ENCODE results near the gene SARDH. TPM values are rescaled to one million over a fixed set of nuclear protein-coding genes. Genes with fewer than 3 reads are reported as not detected.

SARDH gene
- total RNA-seq, 1 experiment from 2014 or later, result 5.3 TPM

- WGBS (ENCODE audit: extremely low coverage, insufficient read length, low lambda C conversion rate), result no CpG with 5 or more reads among the region's 1 CpG
- Mint-ChIP-seq H3K36me3 (ENCODE audit: insufficient read depth in 1 of 3, low read depth in 3 of 3) (peaks cover 35 to 66% (median 55%) of the 10 kb centered on the region in 3 experiments), H3K4me3 (no peak overlapping the region), H3K4me1 (no peaks in the 10 kb centered on the region), H3K27me3 (ENCODE audit: low read depth) (no peaks in the 10 kb centered on the region), H3K9me3 (peaks cover 10% of the 10 kb centered on the region in 2 experiments), H3K27ac (no peak overlapping the region)
- DNase-seq, result no peak
- Histone ChIP-seq H3K79me1 (ENCODE audit: insufficient read depth, low read depth, low read length, poor library complexity, severe bottlenecking) (no peaks in the 10 kb centered on the region), H4K5ac (ENCODE audit: insufficient read length, low read depth, low read length) (no peak overlapping the region), H2AK5ac (ENCODE audit: insufficient read length, low read length) (no peak overlapping the region), H3K27ac (ENCODE audit: insufficient read length, low read depth, low read length) (no peak overlapping the region), H4K8ac (replicated peaks; ENCODE audit: insufficient read length, low read depth, low read length) (no peak overlapping the region), H3K4me2 (ENCODE audit: insufficient read depth, insufficient read length, low read length) (no peak overlapping the region), H3K18ac (ENCODE audit: insufficient read length, low read depth, low read length) (no peak overlapping the region), H3K4ac (ENCODE audit: low read depth, low read length) (no peak overlapping the region), H3K56ac (ENCODE audit: insufficient read length, low read depth, low read length) (no peak overlapping the region), H3K14ac (ENCODE audit: insufficient read depth, low read length) (no peak overlapping the region), H3T11ph (ENCODE audit: low read length) (no peak overlapping the region), H2BK20ac (ENCODE audit: low read depth, low read length, poor library complexity, severe bottlenecking) (no peak overlapping the region), H3K23ac (ENCODE audit: insufficient read length, low read depth, low read length) (no peak overlapping the region), H3K23me2 (ENCODE audit: insufficient read length, low read depth, low read length, poor library complexity, severe bottlenecking) (no peaks in the 10 kb centered on the region), H3K9me3 (ENCODE audit: control insufficient read depth, low read depth, low read length) (no peaks in the 10 kb centered on the region), H3K9ac (ENCODE audit: extremely low read depth, insufficient read length, low read length) (no peak overlapping the region), H2BK15ac (ENCODE audit: low read depth, low read length) (no peak overlapping the region), H4K20me1 (ENCODE audit: control insufficient read depth, insufficient read depth, insufficient read length) (no peaks in the 10 kb centered on the region), H2BK5ac (ENCODE audit: insufficient read length, low read length) (no peak overlapping the region), H2BK12ac (ENCODE audit: insufficient read length, low read depth, low read length) (no peak overlapping the region), H3K79me2 (ENCODE audit: insufficient read depth, low read length) (no peaks in the 10 kb centered on the region), H3K4me1 (ENCODE audit: insufficient read depth, low read length) (no peaks in the 10 kb centered on the region), H3K27me3 (ENCODE audit: insufficient read depth, low read length) (no peaks in the 10 kb centered on the region), H2AFZ (ENCODE audit: low read length) (no peak overlapping the region), H2BK120ac (ENCODE audit: low read depth, low read length, poor library complexity, severe bottlenecking) (no peak overlapping the region), H4K91ac (ENCODE audit: insufficient read length, low read depth, low read length) (no peak overlapping the region)
- no peak for TF ChIP-seq CTCF (conservative IDR thresholded peaks at IDR 0.05)
Measured at GRCh38 chr9:133767625-133768024, 29.5 kb upstream of the SARDH start.

Data from H9 (cell line).